Measurements from ENCODE around the gene SLC4A8. TPM values are rescaled to one million over a fixed set of nuclear protein-coding genes. Genes with fewer than 3 reads are reported as not detected.

The SLC4A8 gene
- total and polyA plus RNA-seq, 8 donors = 0.29 to 9.7 (median 0.97) TPM

- Histone ChIP-seq H3K4me3 (no peak overlapping the region), H3K36me3 (no peaks in the 10 kb centered on the region), H3K27ac (no peak overlapping the region), H3K27me3 (peaks cover 0 to 27% (median 5%) of the 10 kb centered on the region in 3 donors), H3K9me3 (no peaks in the 10 kb centered on the region), H3K4me1 (no peaks in the 10 kb centered on the region)
- intact Hi-C loops (cut with DNase I; ENCODE audit: low total_unique reads) = no loop called here
- no peak for DNase-seq
- 83 to 89% (median 86%) methylated on average over 4 of the region's 4 CpGs for whole genome bisulfite sequencing, 5 donors
- no peak for TF ChIP-seq POLR2A (IDR thresholded peaks at IDR 0.05)
These were observed 116.4 kb downstream of the SLC4A8 start for GRCh38 chr12:51540996-51541395.

- no peaks in the 10 kb centered on the region for H3K4me1 ChIP-seq
These were observed 121.5 kb downstream of the SLC4A8 start for GRCh38 chr12:51546097-51546496.

GRCh38 chr12:51547606-51548005 lies 123.0 kb downstream of the SLC4A8 start:
- TF ChIP-seq POLR2AphosphoS5 (IDR thresholded peaks at IDR 0.05) = no peak
- TF ChIP-seq EP300 (IDR thresholded peaks at IDR 0.05) = no peak
- no peak overlapping the region for H3K27ac ChIP-seq
- H3K9me3 ChIP-seq = no peaks in the 10 kb centered on the region
- no peaks in the 10 kb centered on the region for H3K36me3 ChIP-seq
- DNase-seq = no peak
- no peak overlapping the region for H3K4me3 ChIP-seq
- 75 to 88% (median 85%) methylated on average over 6 of the region's 6 CpGs for WGBS, 5 donors
- H3K4me1 ChIP-seq = no peaks in the 10 kb centered on the region
- H3K27me3 ChIP-seq = peaks cover 0 to 9% (median 0%) of the 10 kb centered on the region in 3 donors
- intact Hi-C loops (cut with DNase I; ENCODE audit: low total_unique reads) = no loop called here

More at GRCh38 chr12:51546097-51546496, 121.5 kb downstream of the SLC4A8 start:
- no peaks in the 10 kb centered on the region for H3K36me3 ChIP-seq
- intact Hi-C loops (cut with DNase I; ENCODE audit: low total_unique reads) = no loop called here
- H3K9me3 ChIP-seq = no peaks in the 10 kb centered on the region
- TF ChIP-seq POLR2A (IDR thresholded peaks at IDR 0.05) (no peak), POLR2AphosphoS5 (IDR thresholded peaks at IDR 0.05) (no peak), CTCF (IDR thresholded peaks at IDR 0.05) (no peak), EP300 (IDR thresholded peaks at IDR 0.05) (no peak)
- H3K27me3 ChIP-seq = peaks cover 0 to 9% (median 0%) of the 10 kb centered on the region in 3 donors
- no peak for DNase-seq
- H3K27ac ChIP-seq = no peak overlapping the region
- H3K4me3 ChIP-seq = no peak overlapping the region

- Histone ChIP-seq H3K9me3 (peaks cover 0 to under 1% (median 0%) of the 10 kb centered on the region in 4 donors), H3K27ac (no peak overlapping the region), H3K4me1 (no peaks in the 10 kb centered on the region), H3K4me3 (no peak overlapping the region), H3K27me3 (peaks cover 0 to 9% (median 0%) of the 10 kb centered on the region in 3 donors), H3K36me3 (no peaks in the 10 kb centered on the region)
- WGBS, 5 donors = 38 to 67% (median 50%) methylated on average over 2 of the region's 2 CpGs
- intact Hi-C loops (cut with DNase I; ENCODE audit: low total_unique reads) = no loop called here
- TF ChIP-seq EP300 (IDR thresholded peaks at IDR 0.05) (no peak), POLR2AphosphoS5 (IDR thresholded peaks at IDR 0.05) (no peak), POLR2A (IDR thresholded peaks at IDR 0.05) (no peak), CTCF (IDR thresholded peaks at IDR 0.05) (no peak)
- no peak for DNase-seq
These were observed 123.6 kb downstream of the SLC4A8 start for GRCh38 chr12:51548241-51548640.

GRCh38 chr12:51549637-51550036 lies 125.0 kb downstream of the SLC4A8 start:
- no peaks in the 10 kb centered on the region for H3K36me3 ChIP-seq
- intact Hi-C loops (cut with DNase I; ENCODE audit: low total_unique reads) = no loop called here
- no peak for DNase-seq
- TF ChIP-seq EP300 (IDR thresholded peaks at IDR 0.05) (no peak), CTCF (IDR thresholded peaks at IDR 0.05) (no peak), POLR2AphosphoS5 (IDR thresholded peaks at IDR 0.05) (no peak), POLR2A (IDR thresholded peaks at IDR 0.05) (no peak)
- H3K4me1 ChIP-seq = no peaks in the 10 kb centered on the region
- 73 to 85% (median 81%) methylated on average over 8 of the region's 8 CpGs for WGBS, 5 donors
- no peak overlapping the region for H3K27ac ChIP-seq
- H3K9me3 ChIP-seq = peaks cover 0 to 7% (median 0%) of the 10 kb centered on the region in 4 donors
- no peak overlapping the region for H3K4me3 ChIP-seq
- peaks cover 0 to 9% (median 0%) of the 10 kb centered on the region in 3 donors for H3K27me3 ChIP-seq

Other genes with a start within 250 kb of the SLC4A8 start
- gene POU6F1, start 206.8 kb upstream of the SLC4A8 start, total RNA-seq = 10 to 100 TPM in 3 of 5 donors, 1 to 10 TPM in 2; 5.9 to 16.8 (median 12.9) TPM
- gene POU6F1, start 206.8 kb upstream of the SLC4A8 start, polyA plus RNA-seq = 1 to 10 TPM; 3.8 to 5.7 (median 5.1) TPM
- gene DAZAP2, start 186.0 kb upstream of the SLC4A8 start, total RNA-seq = 100 to 1,000 TPM in 3 of 5 donors, 10 to 100 TPM in 2; 37.4 to 149 (median 144) TPM
- gene DAZAP2, start 186.0 kb upstream of the SLC4A8 start, polyA plus RNA-seq = 100 to 1,000 TPM; 141 to 547 (median 311) TPM
- 10 to 100 TPM in 4 of 5 donors, 1 to 10 TPM in 1; 2.3 to 74.9 (median 26.8) TPM for gene SMAGP, start 154.4 kb upstream of the SLC4A8 start, total RNA-seq
- 10 to 100 TPM; 22.7 to 30.3 (median 28.4) TPM for gene SMAGP, start 154.4 kb upstream of the SLC4A8 start, polyA plus RNA-seq
- gene BIN2, start 100.7 kb upstream of the SLC4A8 start, total RNA-seq = 10 to 100 TPM in 3 of 5 donors, 1 to 10 TPM in 2; 3.5 to 33.0 (median 14.6) TPM
- gene BIN2, start 100.7 kb upstream of the SLC4A8 start, polyA plus RNA-seq = 1 to 10 TPM; 2.2 to 4.4 (median 3.4) TPM
- not detected for gene CELA1, start 78.2 kb upstream of the SLC4A8 start, total RNA-seq
- gene CELA1, start 78.2 kb upstream of the SLC4A8 start, polyA plus RNA-seq = not detected
- gene GALNT6, start 33.4 kb upstream of the SLC4A8 start, total RNA-seq = 100 to 1,000 TPM in 1 of 5 donors, 10 to 100 TPM in 3, 1 to 10 TPM in 1; 4.1 to 155 (median 40.4) TPM
- 10 to 100 TPM in 1 of 3 donors, 1 to 10 TPM in 2; 3.4 to 11.8 (median 7.7) TPM for gene GALNT6, start 33.4 kb upstream of the SLC4A8 start, polyA plus RNA-seq
- 10 to 100 TPM in 2 of 5 donors, 1 to 10 TPM in 3; 1.2 to 19.6 (median 8.7) TPM for gene SCN8A, start 166.4 kb downstream of the SLC4A8 start, total RNA-seq
- under 1 TPM; 0.08 to 0.44 (median 0.31) TPM for gene SCN8A, start 166.4 kb downstream of the SLC4A8 start, polyA plus RNA-seq